ENCODE measurements around the gene MCIDAS. TPM values are rescaled to one million over a fixed set of nuclear protein-coding genes. Genes with fewer than 3 reads are reported as not detected.

MCIDAS gene
- total and polyA plus RNA-seq, 10 of the 15 experiments (the other 5 are each of a cell fraction or from before 2014, with no cell fraction given), result not detected

DNA sequence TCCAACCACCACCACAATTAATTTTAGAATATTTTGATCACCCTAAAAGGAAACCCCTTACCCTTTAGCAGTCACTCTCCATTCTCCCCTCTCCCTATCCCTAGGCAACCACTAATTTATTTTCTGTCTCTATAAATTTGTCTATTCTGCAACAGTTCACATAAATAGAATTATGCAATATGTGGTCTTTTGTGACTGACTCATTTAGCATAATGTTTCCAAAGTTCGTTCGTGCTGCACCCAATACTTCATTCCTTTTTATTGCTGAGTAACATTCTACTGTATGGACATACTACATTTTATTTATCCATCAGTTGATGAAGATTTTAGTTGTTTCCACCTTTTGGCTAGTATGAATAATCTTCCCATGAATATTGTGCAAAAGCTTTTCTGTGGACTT is 36.0 kb downstream of the MCIDAS start:
- Histone ChIP-seq H3K79me2 (ENCODE audit: control insufficient read depth, insufficient read depth, low read length) (no peaks in the 10 kb centered on the region), H3K36me3 (ENCODE audit: control insufficient read depth in 2 of 2, insufficient read depth in 2 of 2, low read length in 1 of 2) (no peaks in the 10 kb centered on the region), H4K20me1 (ENCODE audit: control insufficient read depth, insufficient read depth) (no peaks in the 10 kb centered on the region), H3K27ac (ENCODE audit: control insufficient read depth, insufficient read depth) (no peak overlapping the region), H3K4me2 (ENCODE audit: control insufficient read depth, insufficient read depth) (no peak overlapping the region), H3K4me1 (ENCODE audit: control insufficient read depth, insufficient read depth, low read length) (no peaks in the 10 kb centered on the region), H3K9me3 (replicated peaks; ENCODE audit: control insufficient read depth, insufficient read depth, low read length) (no peaks in the 10 kb centered on the region), H3K27me3 (replicated peaks in 1 of 2; ENCODE audit: control insufficient read depth in 2 of 2, insufficient read depth in 2 of 2, low read length in 1 of 2) (0 out of 4 replicates have a peak, but pooled peaks cover 0 to 2% of the 10 kb centered on the region in 2 experiments), H3K4me3 (no peak overlapping the region), H3K9ac (ENCODE audit: control insufficient read depth, insufficient read depth, low read length) (no peak overlapping the region), H2AFZ (ENCODE audit: control insufficient read depth, low read depth, low read length) (no peak overlapping the region)
- ChIA-PET POLR2A (no interaction called here), CTCF (interaction anchor here (1.2 kb wide), 1 partner anchor 17 kb away, joined by 4 read pairs; no protein-coding TSS in a partner anchor), SMC1A (ENCODE audit: uncharacterized antibody, unreplicated experiment) (no interaction called here), RAD21 (ENCODE audit: unreplicated experiment) (no interaction called here)
- WGBS (ENCODE audit: insufficient coverage, insufficient replicate concordance, low lambda C conversion rate, missing lambda C conversion rate), result 47% methylated on average over 2 of the region's 2 CpGs
- no peak for FAIRE-seq
- no peak for DNase-seq (ENCODE audit: low read depth, low spot score)
- intact Hi-C loops (cut with micrococcal nuclease; ENCODE audit: unreplicated experiment) (no loop called here), in situ Hi-C loops (cut with MboI) (no loop called here)
- TF ChIP-seq TCF12 (IDR thresholded peaks at IDR 0.05; ENCODE audit: low read depth, low read length), result no peak
- TF ChIP-seq, protein P1, sequence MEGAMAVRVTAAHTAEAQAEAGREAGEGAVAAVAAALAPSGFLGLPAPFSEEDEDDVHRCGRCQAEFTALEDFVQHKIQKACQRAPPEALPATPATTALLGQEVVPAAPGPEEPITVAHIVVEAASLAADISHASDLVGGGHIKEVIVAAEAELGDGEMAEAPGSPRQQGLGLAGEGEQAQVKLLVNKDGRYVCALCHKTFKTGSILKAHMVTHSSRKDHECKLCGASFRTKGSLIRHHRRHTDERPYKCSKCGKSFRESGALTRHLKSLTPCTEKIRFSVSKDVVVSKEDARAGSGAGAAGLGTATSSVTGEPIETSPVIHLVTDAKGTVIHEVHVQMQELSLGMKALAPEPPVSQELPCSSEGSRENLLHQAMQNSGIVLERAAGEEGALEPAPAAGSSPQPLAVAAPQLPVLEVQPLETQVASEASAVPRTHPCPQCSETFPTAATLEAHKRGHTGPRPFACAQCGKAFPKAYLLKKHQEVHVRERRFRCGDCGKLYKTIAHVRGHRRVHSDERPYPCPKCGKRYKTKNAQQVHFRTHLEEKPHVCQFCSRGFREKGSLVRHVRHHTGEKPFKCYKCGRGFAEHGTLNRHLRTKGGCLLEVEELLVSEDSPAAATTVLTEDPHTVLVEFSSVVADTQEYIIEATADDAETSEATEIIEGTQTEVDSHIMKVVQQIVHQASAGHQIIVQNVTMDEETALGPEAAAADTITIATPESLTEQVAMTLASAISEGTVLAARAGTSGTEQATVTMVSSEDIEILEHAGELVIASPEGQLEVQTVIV (IDR thresholded peaks at IDR 0.05; ENCODE audit: borderline replicate concordance, partially characterized antibody), result no peak
- TF ChIP-seq, protein P2, sequence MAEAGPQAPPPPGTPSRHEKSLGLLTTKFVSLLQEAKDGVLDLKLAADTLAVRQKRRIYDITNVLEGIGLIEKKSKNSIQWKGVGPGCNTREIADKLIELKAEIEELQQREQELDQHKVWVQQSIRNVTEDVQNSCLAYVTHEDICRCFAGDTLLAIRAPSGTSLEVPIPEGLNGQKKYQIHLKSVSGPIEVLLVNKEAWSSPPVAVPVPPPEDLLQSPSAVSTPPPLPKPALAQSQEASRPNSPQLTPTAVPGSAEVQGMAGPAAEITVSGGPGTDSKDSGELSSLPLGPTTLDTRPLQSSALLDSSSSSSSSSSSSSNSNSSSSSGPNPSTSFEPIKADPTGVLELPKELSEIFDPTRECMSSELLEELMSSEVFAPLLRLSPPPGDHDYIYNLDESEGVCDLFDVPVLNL (IDR thresholded peaks at IDR 0.05; ENCODE audit: low read depth, low read length), result no peak
- no peak for TF ChIP-seq RAD51 (IDR thresholded peaks at IDR 0.05)
- TF ChIP-seq, protein P3, sequence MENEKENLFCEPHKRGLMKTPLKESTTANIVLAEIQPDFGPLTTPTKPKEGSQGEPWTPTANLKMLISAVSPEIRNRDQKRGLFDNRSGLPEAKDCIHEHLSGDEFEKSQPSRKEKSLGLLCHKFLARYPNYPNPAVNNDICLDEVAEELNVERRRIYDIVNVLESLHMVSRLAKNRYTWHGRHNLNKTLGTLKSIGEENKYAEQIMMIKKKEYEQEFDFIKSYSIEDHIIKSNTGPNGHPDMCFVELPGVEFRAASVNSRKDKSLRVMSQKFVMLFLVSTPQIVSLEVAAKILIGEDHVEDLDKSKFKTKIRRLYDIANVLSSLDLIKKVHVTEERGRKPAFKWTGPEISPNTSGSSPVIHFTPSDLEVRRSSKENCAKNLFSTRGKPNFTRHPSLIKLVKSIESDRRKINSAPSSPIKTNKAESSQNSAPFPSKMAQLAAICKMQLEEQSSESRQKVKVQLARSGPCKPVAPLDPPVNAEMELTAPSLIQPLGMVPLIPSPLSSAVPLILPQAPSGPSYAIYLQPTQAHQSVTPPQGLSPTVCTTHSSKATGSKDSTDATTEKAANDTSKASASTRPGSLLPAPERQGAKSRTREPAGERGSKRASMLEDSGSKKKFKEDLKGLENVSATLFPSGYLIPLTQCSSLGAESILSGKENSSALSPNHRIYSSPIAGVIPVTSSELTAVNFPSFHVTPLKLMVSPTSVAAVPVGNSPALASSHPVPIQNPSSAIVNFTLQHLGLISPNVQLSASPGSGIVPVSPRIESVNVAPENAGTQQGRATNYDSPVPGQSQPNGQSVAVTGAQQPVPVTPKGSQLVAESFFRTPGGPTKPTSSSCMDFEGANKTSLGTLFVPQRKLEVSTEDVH (IDR thresholded peaks at IDR 0.05; ENCODE audit: low read depth, partially characterized antibody), result no peak
- TF ChIP-seq PML (IDR thresholded peaks at IDR 0.05; ENCODE audit: low read length), result no peak
- no peak for TF ChIP-seq POLR2AphosphoS2 (IDR thresholded peaks at IDR 0.05; ENCODE audit: low read depth, low read length)
- TF ChIP-seq, protein P4, sequence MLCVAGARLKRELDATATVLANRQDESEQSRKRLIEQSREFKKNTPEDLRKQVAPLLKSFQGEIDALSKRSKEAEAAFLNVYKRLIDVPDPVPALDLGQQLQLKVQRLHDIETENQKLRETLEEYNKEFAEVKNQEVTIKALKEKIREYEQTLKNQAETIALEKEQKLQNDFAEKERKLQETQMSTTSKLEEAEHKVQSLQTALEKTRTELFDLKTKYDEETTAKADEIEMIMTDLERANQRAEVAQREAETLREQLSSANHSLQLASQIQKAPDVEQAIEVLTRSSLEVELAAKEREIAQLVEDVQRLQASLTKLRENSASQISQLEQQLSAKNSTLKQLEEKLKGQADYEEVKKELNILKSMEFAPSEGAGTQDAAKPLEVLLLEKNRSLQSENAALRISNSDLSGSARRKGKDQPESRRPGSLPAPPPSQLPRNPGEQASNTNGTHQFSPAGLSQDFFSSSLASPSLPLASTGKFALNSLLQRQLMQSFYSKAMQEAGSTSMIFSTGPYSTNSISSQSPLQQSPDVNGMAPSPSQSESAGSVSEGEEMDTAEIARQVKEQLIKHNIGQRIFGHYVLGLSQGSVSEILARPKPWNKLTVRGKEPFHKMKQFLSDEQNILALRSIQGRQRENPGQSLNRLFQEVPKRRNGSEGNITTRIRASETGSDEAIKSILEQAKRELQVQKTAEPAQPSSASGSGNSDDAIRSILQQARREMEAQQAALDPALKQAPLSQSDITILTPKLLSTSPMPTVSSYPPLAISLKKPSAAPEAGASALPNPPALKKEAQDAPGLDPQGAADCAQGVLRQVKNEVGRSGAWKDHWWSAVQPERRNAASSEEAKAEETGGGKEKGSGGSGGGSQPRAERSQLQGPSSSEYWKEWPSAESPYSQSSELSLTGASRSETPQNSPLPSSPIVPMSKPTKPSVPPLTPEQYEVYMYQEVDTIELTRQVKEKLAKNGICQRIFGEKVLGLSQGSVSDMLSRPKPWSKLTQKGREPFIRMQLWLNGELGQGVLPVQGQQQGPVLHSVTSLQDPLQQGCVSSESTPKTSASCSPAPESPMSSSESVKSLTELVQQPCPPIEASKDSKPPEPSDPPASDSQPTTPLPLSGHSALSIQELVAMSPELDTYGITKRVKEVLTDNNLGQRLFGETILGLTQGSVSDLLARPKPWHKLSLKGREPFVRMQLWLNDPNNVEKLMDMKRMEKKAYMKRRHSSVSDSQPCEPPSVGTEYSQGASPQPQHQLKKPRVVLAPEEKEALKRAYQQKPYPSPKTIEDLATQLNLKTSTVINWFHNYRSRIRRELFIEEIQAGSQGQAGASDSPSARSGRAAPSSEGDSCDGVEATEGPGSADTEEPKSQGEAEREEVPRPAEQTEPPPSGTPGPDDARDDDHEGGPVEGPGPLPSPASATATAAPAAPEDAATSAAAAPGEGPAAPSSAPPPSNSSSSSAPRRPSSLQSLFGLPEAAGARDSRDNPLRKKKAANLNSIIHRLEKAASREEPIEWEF (IDR thresholded peaks at IDR 0.05; ENCODE audit: insufficient replicate concordance, low read depth, low read length), result no peak
- no peak for TF ChIP-seq ZNF384 (IDR thresholded peaks at IDR 0.05; ENCODE audit: borderline replicate concordance, low read depth, low read length)
- no peak for TF ChIP-seq EP300 (IDR thresholded peaks at IDR 0.05; ENCODE audit: borderline replicate concordance in 1 of 2, control insufficient read depth in 1 of 2, low read depth in 2 of 2, low read length in 2 of 2)
- no peak for ATAC-seq
- no TSS peak for BruUV-seq (replicated peaks)
